OCI-LY7 (cell line): ENCODE results near the gene ZNF407.

Source experiments
- EZH2phosphoT487 ChIP-seq: fragments of 200-600 bp; sonication (generic); IDR thresholded peaks from 2 replicates; pipeline ENCODE4 v1.6.1; 2018; ENCODE audit warnings: low read depth, borderline replicate concordance, mild to moderate bottlenecking, mixed run types, antibody characterized with exemption, low read length, moderate library complexity, mixed read lengths
- TF ChIP-seq, protein P1 (sequence below): fragments of 200-600 bp; sonication (generic); conservative IDR thresholded peaks from 2 replicates; pipeline ENCODE4 v1.5.1; 2014; ENCODE audit warnings: mild to moderate bottlenecking, antibody characterized with exemption, low read length, moderate library complexity, mixed read lengths

DNA sequence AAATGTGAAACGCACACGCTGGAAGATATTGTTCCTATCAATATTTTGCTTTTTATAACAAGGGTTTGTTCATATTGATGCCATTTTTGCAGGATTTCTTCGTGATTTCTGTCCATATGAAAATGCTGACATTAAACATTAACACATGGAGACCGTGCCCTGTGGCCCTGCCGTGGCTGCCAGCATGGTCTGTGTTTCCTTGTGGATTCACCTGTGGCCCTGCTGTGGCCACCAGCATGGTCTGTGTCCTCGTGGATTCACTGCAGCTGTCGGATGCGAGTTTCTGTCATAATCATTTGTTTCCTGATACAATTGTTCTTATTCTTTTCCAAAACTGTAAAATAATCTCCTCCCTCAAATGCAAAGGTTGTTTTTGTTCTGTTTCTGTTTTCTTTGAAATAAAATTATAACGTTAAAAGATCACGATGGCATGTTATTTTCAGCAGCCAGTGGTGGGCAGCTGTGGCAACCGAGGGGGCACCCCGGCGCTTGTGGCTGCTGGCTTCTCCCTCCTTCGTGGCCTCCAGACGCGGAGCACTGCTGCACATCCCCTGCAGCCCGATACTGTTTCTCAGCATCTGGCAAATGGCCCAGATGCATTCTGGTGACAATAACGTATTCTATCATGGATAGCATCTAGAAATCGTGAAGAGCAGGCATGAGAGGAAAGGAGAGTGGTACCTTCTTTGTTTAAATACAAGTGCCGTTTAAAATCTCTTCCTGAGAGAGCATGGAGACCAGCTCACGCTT, 467.8 kb downstream of the ZNF407 start:
- TF ChIP-seq, protein P1, sequence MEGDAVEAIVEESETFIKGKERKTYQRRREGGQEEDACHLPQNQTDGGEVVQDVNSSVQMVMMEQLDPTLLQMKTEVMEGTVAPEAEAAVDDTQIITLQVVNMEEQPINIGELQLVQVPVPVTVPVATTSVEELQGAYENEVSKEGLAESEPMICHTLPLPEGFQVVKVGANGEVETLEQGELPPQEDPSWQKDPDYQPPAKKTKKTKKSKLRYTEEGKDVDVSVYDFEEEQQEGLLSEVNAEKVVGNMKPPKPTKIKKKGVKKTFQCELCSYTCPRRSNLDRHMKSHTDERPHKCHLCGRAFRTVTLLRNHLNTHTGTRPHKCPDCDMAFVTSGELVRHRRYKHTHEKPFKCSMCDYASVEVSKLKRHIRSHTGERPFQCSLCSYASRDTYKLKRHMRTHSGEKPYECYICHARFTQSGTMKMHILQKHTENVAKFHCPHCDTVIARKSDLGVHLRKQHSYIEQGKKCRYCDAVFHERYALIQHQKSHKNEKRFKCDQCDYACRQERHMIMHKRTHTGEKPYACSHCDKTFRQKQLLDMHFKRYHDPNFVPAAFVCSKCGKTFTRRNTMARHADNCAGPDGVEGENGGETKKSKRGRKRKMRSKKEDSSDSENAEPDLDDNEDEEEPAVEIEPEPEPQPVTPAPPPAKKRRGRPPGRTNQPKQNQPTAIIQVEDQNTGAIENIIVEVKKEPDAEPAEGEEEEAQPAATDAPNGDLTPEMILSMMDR, result no peak
- no peak for TF ChIP-seq EZH2phosphoT487
